Activated naive CD4-positive, alpha-beta T cell treated with anti-CD3 and anti-CD28 coated beads for 36 hours (primary cell): Measurements from ENCODE around the gene TEAD4. TPM values are rescaled to one million over a fixed set of nuclear protein-coding genes. Genes with fewer than 3 reads are reported as not detected.

Source experiments
- CTCF ChIA-PET: fragments of 350-600 bp; sonication (Branson Sonifier 250); formaldehyde crosslinking; loops from one replicate; lab custom pipeline; 2021; ENCODE audit warnings: antibody characterized with exemption; lab: Charles Lee
- DNase-seq: peaks from one replicate; pipeline ENCODE4 v3.0.0-alpha.2; 2020
- H3K27ac Mint-ChIP-seq: one replicate; pipeline ENCODE4 v1.8.0; 2021; ENCODE audit warnings: mild to moderate bottlenecking, mixed read lengths
- H3K27me3 Mint-ChIP-seq: one replicate; pipeline ENCODE4 v1.8.0; 2021; ENCODE audit warnings: low read depth, mixed read lengths
- H3K36me3 Mint-ChIP-seq: one replicate; pipeline ENCODE4 v1.8.0; 2021; ENCODE audit warnings: low read depth, mixed read lengths
- H3K4me1 Mint-ChIP-seq: one replicate; pipeline ENCODE4 v1.8.0; 2021; ENCODE audit warnings: low read depth, mixed read lengths
- H3K4me3 Mint-ChIP-seq: one replicate; pipeline ENCODE4 v1.8.0; 2021; ENCODE audit warnings: mild to moderate bottlenecking, moderate library complexity, mixed read lengths
- H3K9me3 Mint-ChIP-seq: one replicate; pipeline ENCODE4 v1.8.0; 2021; ENCODE audit warnings: mixed read lengths
- intact Hi-C: fragments of 100-400 bp; cut with micrococcal nuclease; formaldehyde crosslinking; loops from one replicate; pipeline ENCODE4 v1.15.1; 2023
- total RNA-seq, 2 experiments: library from RNA; stranded (reverse); gene quantifications; one replicate each; pipeline ENCODE4 v1.2.3, GENCODE V29; 2021

Gene TEAD4
- total RNA-seq, 2 experiments from 2014 or later: 3.7 to 4.5 TPM

DNA sequence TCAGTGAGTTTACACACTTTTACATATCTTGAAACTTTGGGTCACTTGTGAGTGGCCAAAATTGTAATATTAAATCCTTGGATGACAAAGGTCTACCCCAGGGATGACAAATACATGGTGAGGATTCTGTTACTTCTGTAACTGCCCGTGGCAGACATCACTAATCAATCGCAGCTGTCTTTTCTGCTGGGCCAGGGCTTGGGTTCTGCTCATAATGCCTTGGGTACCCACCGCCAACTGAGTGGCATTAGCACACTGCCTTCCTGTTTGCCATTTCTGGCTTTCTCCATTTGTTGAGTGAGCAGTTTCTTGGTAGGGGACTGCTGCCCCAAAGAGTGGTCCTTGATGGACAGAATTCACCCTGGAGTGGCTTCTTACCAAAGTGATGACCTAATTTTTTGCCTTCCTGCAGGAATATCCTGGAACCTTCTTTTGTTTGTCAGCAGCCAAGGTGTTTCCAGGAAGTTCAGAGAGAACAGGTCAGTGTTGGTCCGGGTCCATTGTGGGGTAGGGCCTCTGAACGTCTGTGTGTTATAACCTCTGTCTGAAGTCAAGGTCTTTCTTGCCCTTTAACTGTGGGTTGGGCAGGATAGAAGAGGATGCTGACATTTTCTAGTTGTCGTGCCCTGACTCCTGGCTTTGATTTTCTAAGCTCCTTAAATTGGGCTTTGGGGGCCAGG is 124.2 kb downstream of the TEAD4 start:
- Mint-ChIP-seq H3K27me3 (no peaks in the 10 kb centered on the region), H3K9me3 (no peaks in the 10 kb centered on the region), H3K27ac (no peak overlapping the region), H3K4me1 (no peaks in the 10 kb centered on the region), H3K4me3 (no peak overlapping the region), H3K36me3 (no peaks in the 10 kb centered on the region)
- DNase-seq: no peak
- intact Hi-C loops: no loop called here
- CTCF ChIA-PET: interaction anchor here (1.0 kb wide), 1 partner anchor 10 kb away, joined by 3 read pairs; no protein-coding TSS in a partner anchor

DNA sequence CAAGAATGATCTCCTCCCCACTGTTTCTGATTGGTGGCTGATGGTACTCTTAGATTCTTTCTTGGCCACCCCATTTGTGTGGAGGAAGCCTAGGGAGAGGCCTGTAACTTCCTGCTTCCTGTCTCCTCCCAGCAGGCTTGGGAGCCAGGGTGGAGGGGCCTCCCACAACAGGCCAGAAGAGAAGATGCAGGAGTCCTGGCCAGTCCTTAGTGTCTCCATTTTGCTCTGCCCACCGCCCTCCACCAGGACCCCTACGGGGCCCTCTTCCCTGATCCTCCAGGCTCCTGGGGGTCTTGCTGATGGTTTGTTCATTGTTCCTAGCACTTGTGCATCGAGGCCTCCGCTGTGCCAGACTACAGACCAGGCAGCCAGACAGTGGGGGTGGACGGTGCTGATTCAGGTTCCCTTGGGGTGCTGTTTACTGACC is 124.7 kb downstream of the TEAD4 start:
- no peak overlapping the region for H3K27ac Mint-ChIP-seq
- H3K36me3 Mint-ChIP-seq: no peaks in the 10 kb centered on the region
- CTCF ChIA-PET: no interaction called here
- intact Hi-C loops: no loop called here
- H3K4me3 Mint-ChIP-seq: no peak overlapping the region
- H3K4me1 Mint-ChIP-seq: no peaks in the 10 kb centered on the region
- DNase-seq: no peak
- H3K27me3 Mint-ChIP-seq: no peaks in the 10 kb centered on the region
- no peaks in the 10 kb centered on the region for H3K9me3 Mint-ChIP-seq

DNA sequence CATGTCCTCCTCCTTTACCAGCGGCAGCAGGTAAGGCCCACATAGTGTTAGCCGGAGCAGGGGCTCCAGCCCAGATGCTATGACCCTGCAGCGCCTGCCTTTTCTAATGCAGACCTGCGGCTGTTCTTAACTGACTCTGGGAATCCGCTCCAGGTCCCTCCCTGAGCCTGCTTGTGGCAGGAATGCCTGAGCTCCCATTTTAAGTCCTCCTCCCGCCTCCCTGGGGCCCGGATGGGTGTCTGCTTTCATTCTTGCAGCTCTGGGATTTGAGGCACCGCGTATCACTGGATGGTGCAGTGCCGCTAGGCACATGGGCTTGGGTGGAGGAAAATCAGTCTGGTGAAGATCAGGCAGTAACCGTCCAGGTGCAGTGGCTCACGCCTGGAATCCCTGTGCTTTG is 125.5 kb downstream of the TEAD4 start:
- no peaks in the 10 kb centered on the region for H3K4me1 Mint-ChIP-seq
- no peaks in the 10 kb centered on the region for H3K36me3 Mint-ChIP-seq
- CTCF ChIA-PET: no interaction called here
- no peaks in the 10 kb centered on the region for H3K9me3 Mint-ChIP-seq
- no peaks in the 10 kb centered on the region for H3K27me3 Mint-ChIP-seq
- no peak overlapping the region for H3K27ac Mint-ChIP-seq
- no peak for DNase-seq
- intact Hi-C loops: no loop called here
- H3K4me3 Mint-ChIP-seq: no peak overlapping the region

DNA sequence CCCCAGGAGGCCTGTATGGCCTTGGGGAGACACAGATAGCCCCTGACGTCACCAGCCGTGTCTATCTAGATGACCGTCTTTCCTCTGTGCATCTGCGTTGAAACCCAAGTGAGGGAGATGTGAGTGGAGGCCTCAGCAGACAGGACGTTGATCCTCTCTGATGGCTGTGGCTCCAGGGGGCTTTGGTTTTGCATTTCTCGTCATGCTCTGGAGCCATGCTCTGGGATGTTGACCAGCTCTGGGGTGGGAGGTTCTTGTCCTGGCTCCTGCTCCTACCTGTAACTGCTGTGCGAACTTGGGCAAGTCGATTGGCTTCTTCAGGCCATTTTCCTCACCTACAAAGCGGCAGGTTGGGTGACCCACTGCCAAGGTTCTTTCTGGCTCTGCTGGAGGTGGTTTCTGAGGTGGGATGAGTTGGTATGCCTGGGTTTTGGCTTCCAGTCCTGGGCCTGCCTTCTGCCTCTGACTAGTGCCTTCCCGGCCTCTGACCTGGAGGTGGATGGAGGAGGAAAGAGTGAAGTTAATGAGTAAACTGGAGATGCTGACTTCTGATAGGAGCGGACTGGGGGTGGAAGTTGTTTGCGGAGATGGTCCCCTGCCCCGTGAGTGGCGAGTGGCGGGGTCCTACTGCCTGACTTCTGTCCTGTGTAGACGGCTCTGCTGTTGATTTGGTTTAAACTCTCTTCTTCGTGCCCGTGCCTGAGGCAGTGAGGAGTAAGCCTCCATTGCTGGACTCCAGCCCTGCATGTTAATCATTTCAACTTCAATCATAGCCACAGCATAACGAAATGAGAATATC is 126.3 kb downstream of the TEAD4 start:
- H3K27me3 Mint-ChIP-seq: no peaks in the 10 kb centered on the region
- no peaks in the 10 kb centered on the region for H3K4me1 Mint-ChIP-seq
- no peak overlapping the region for H3K4me3 Mint-ChIP-seq
- CTCF ChIA-PET: no interaction called here
- no peaks in the 10 kb centered on the region for H3K36me3 Mint-ChIP-seq
- no peaks in the 10 kb centered on the region for H3K9me3 Mint-ChIP-seq
- DNase-seq: no peak
- intact Hi-C loops: no loop called here
- H3K27ac Mint-ChIP-seq: no peak overlapping the region

DNA sequence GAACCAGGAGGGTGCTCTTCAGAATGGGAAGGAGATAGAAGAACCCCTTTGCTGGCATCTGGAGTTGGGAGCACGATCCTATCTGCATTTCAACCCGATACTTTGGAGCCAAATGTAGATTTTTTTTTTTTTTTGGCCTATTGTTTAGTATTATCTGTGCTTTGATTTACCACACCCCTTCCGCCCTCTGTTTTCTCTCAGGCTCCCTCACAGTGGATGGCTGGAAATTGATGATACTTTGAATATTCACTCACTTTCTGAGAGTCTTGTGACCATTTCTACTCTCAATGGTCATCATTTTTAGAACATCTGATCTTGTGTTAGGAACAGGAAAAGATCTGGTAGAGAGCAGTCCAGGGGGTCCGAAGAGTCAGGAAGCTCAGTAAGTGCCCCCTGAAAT is 127.0 kb downstream of the TEAD4 start:
- CTCF ChIA-PET: no interaction called here
- Mint-ChIP-seq H3K9me3 (no peaks in the 10 kb centered on the region), H3K27me3 (no peaks in the 10 kb centered on the region), H3K4me3 (no peak overlapping the region), H3K27ac (no peak overlapping the region), H3K36me3 (no peaks in the 10 kb centered on the region), H3K4me1 (no peaks in the 10 kb centered on the region)
- DNase-seq: no peak
- intact Hi-C loops: no loop called here

DNA sequence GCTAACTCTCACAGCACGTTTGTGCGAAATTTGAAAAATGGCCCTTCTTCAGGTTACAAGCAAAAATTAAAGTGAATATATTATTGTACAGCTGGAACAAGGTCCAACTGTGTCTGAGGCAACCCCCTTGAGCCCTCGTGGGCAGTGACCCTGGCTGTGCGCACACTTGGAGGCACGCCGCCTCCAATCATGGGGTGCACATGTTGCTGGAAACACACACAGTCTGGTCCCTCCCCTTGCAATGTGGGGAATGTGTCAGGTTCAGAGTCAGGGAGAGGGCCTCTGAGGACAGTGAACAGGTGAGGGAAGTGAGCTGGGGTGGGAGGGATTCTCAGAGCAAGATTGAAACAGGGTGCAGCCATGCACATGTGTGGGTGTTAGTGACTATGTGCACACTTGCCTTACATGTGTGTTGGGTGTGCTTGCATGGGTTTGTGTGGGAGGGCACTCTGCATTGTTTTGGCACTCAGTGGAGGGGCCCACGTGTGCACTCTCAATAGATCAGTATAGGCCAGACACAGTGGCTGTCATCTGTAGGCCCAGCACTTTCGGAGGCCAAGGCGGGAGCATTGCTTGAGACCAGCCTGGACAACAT is 127.6 kb downstream of the TEAD4 start:
- Mint-ChIP-seq H3K27me3 (no peaks in the 10 kb centered on the region), H3K9me3 (no peaks in the 10 kb centered on the region), H3K36me3 (no peaks in the 10 kb centered on the region), H3K4me1 (no peaks in the 10 kb centered on the region), H3K27ac (no peak overlapping the region), H3K4me3 (no peak overlapping the region)
- CTCF ChIA-PET: no interaction called here
- intact Hi-C loops: no loop called here
- DNase-seq: no peak

DNA sequence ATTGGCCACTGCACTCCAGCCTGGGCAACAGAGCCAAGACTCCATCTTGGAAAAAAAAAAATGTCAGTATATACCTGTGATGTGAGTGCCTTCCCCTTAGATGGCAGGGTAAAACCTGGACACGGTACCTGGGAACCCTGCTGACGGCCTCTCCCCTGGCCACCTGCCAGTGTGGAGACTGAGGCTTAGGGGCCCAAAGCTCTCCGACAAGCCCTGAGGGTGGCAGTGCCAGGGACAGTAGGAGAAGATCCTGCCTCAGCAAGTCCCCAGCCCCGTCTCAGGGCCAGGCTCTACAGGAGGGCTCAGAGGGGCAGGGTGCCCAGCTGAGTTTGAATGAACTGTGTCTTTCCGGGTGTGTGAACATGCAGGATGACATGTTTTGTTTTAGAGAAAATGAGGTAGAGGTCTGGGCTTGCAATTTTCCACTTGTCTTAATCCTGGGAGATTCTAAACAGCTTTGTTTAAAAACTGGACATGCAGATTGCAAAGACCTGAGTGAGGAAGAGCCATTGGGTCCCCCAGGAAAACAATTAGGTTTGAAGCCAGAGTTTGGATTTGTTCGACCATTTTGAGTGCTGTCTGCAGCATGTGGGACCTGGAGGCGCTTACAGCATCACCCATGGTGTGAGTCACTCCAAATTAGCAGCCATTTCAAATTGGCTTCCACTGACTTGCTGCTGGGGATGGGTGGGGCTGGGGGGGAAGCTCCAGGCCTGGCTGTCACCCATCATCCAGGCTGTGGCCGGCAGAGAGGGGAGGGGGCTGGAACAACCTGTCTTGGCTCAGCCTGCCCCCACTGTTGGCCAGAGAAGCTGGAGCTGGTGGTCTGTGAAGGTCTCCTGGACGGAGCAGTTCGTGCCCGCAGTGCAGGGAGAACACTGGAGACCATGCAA is 128.8 kb downstream of the TEAD4 start:
- Mint-ChIP-seq H3K4me3 (no peak overlapping the region), H3K4me1 (no peaks in the 10 kb centered on the region), H3K27me3 (no peaks in the 10 kb centered on the region), H3K9me3 (no peaks in the 10 kb centered on the region), H3K27ac (no peak overlapping the region), H3K36me3 (no peaks in the 10 kb centered on the region)
- intact Hi-C loops: no loop called here
- CTCF ChIA-PET: no interaction called here
- no peak for DNase-seq

DNA sequence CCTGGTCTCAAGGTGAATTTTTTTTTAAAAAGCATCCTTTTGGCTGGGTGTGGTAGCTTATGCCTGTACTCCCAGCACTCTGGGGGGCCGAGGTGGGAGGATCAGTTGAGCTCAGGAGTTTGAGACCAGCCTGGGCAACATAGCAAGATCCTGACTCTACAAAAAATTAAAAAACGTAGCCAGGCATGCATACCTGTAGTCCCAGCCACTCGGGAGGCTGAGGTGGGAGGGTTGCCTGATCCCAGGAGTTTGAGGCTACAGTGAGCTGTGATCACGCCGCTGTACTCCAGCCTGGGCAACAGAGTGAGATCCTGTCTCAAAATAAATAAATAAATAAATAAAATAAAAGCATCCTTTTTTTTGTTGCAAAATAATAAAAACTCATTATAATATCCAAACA is 130.4 kb downstream of the TEAD4 start:
- Mint-ChIP-seq H3K4me1 (no peaks in the 10 kb centered on the region), H3K27me3 (no peaks in the 10 kb centered on the region), H3K9me3 (no peaks in the 10 kb centered on the region), H3K4me3 (no peak overlapping the region), H3K27ac (no peak overlapping the region), H3K36me3 (no peaks in the 10 kb centered on the region)
- intact Hi-C loops: no loop called here
- DNase-seq: no peak
- CTCF ChIA-PET: no interaction called here

Other genes starting within 250 kb of the TEAD4 start
- 100 to 1,000 TPM; 139 TPM for gene FKBP4, start 164.4 kb upstream of the TEAD4 start, total RNA-seq
- gene ITFG2, start 146.7 kb upstream of the TEAD4 start, total RNA-seq: 10 to 100 TPM; 27.5 to 30.5 TPM
- gene NRIP2, start 124.4 kb upstream of the TEAD4 start, total RNA-seq: not detected
- gene TEX52, start 102.4 kb upstream of the TEAD4 start, total RNA-seq: not detected
- 10 to 100 TPM; 74.6 to 80.5 TPM for gene FOXM1, start 82.2 kb upstream of the TEAD4 start, total RNA-seq
- 10 to 100 TPM; 64.6 to 68.1 TPM for gene RHNO1, start 82.2 kb upstream of the TEAD4 start, total RNA-seq
- gene TULP3, start 68.5 kb upstream of the TEAD4 start, total RNA-seq: 1 to 10 TPM; 4.1 to 4.4 TPM
- under 1 TPM; 0.72 to 0.91 TPM for gene TSPAN9, start 118.0 kb downstream of the TEAD4 start, total RNA-seq